Spinal cord (tissue), 10 donors: ENCODE data around the gene TENM3. TPM values are rescaled to one million over a fixed set of nuclear protein-coding genes. Genes with fewer than 3 reads are reported as not detected.
"Not testable (repeated sequence)": the region's sequence is repeated elsewhere in the genome, so short reads cannot be mapped to it uniquely, and the experiment has no call there.

Experiments used
- DNase-seq, 6 donors: peaks; one replicate each; pipeline versions ENCODE4 v3.0.0 to v3.0.0-alpha.2; 2013 to 2015; ENCODE audit warnings: low spot score in 6 of 6, low read depth in 4 of 6
- H3K27ac ChIP-seq: one replicate; pipeline ENCODE4 v1.5.1; 2013; ENCODE audit warnings: low read depth, low read length, control low read depth
- H3K27me3 ChIP-seq: one replicate; pipeline ENCODE4 v1.6.1; 2013; ENCODE audit warnings: low read length; ENCODE audit not compliant: control insufficient read depth, insufficient read depth
- H3K36me3 ChIP-seq: one replicate; pipeline ENCODE4 v1.6.1; 2013; ENCODE audit warnings: low read length; ENCODE audit not compliant: control insufficient read depth, insufficient read depth
- H3K4me1 ChIP-seq: one replicate; pipeline ENCODE4 v1.6.1; 2013; ENCODE audit warnings: low read length; ENCODE audit not compliant: control insufficient read depth, insufficient read depth
- H3K4me3 ChIP-seq: one replicate; pipeline ENCODE4 v1.5.1; 2013; ENCODE audit warnings: low read depth, low read length, control low read depth
- H3K9me3 ChIP-seq: one replicate; pipeline ENCODE4 v1.6.1; 2013; ENCODE audit warnings: low read length; ENCODE audit not compliant: control insufficient read depth, insufficient read depth
- WGBS: methylation state at CpG from one replicate; pipeline ENCODE4 v1.1.5; 2013; ENCODE audit warnings: missing lambda C conversion rate; ENCODE audit not compliant: insufficient coverage; 5-methylcytosine and 5-hydroxymethylcytosine counted together
- long read RNA-seq, 4 donors: transcript quantifications; one replicate each; lab custom pipeline, GENCODE V29; 2026
- polyA plus RNA-seq, 2 donors: library from polyadenylated mRNA; unstranded; fragments of 120-200 nt; gene quantifications; one replicate each; pipeline ENCODE4 v1.2.1, GENCODE V29; 2013; ENCODE audit not compliant: insufficient read length in 2 of 2
- total RNA-seq, 2 donors: library from RNA; depleted of rRNA in 1 of 2; stranded (reverse); fragments of 120-200 nt in 1 of 2; fragments of >200 nt in 1 of 2; gene quantifications; one replicate each; pipeline versions ENCODE4 v1.2.3 to v1.2.4, GENCODE V29; 2013 to 2014
- donor health status: healthy.

Gene TENM3
- total RNA-seq (10 to 100 TPM; 36.2 to 57.5 TPM), polyA plus RNA-seq (10 to 100 TPM; 25.8 to 41.2 TPM)
- long read RNA-seq, donor 1, partial matches to known transcripts = 0 of 2 reads
- long read RNA-seq, donor 1, other reads (novel, unspliced or antisense) = 0 of 2 reads
- long read RNA-seq, donor 2, partial matches to known transcripts = 0 of 2 reads
- long read RNA-seq, donor 2, other reads (novel, unspliced or antisense) = 0 of 2 reads
- long read RNA-seq, donor 3, partial matches to known transcripts = 0 of 3 reads
- long read RNA-seq, donor 3, other reads (novel, unspliced or antisense) = 0 of 3 reads
- long read RNA-seq, donor 4 = 0 reads

- not testable (repeated sequence) for DNase-seq, H3K4me1 ChIP-seq, H3K4me3 ChIP-seq, H3K36me3 ChIP-seq, H3K9me3 ChIP-seq, H3K27ac ChIP-seq, H3K27me3 ChIP-seq
- WGBS = 97% methylated on average over 8 of the region's 8 CpGs
Measured at GRCh38 chr4:182243204-182243603, at the start of gene TENM3. Gene TENM3, plus strand, starts transcription at chr4:182243402. Its CDS starts 80,619 bp downstream, at chr4:182324021.

- peak in 2 of 6 donors; percentile 62 to 75 for DNase-seq
- no peaks in the 10 kb centered on the region for H3K36me3 ChIP-seq
- 44% methylated on average over 8 of the region's 15 CpGs for WGBS
- H3K27me3 ChIP-seq = peaks cover 3% of the 10 kb centered on the region
- H3K9me3 ChIP-seq = no peaks in the 10 kb centered on the region
- H3K27ac ChIP-seq = no peak overlapping the region
- H3K4me1 ChIP-seq = no peaks in the 10 kb centered on the region
- H3K4me3 ChIP-seq = no peak overlapping the region
Measured at GRCh38 chr4:182194091-182194824, 48.9 kb upstream of the TENM3 start.

DNA sequence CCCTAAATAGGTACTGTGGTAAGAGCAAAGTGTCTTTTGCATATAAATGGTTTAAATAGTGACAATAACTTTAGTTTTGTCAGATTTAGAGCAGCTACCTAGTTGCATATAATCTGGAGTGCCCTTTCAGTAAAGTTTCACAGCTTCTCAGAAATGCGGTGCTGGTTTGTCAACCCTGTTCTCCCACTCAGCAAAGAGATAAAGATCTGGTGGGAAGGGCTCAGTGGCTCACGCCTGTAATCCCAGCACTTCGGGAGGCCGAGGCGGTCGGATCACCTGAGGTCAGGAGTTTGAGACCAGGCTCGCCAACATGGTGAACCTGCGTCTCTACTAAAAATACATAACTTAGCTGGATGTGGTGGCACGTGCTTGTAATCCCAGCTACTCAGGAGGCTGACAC, 45.6 kb upstream of the TENM3 start:
- H3K4me1 ChIP-seq = no peaks in the 10 kb centered on the region
- H3K4me3 ChIP-seq = no peak overlapping the region
- no peaks in the 10 kb centered on the region for H3K9me3 ChIP-seq
- H3K36me3 ChIP-seq = no peaks in the 10 kb centered on the region
- H3K27me3 ChIP-seq = no peaks in the 10 kb centered on the region
- WGBS = 95% methylated on average over 8 of the region's 9 CpGs
- DNase-seq = no peak
- H3K27ac ChIP-seq = no peak overlapping the region

DNA sequence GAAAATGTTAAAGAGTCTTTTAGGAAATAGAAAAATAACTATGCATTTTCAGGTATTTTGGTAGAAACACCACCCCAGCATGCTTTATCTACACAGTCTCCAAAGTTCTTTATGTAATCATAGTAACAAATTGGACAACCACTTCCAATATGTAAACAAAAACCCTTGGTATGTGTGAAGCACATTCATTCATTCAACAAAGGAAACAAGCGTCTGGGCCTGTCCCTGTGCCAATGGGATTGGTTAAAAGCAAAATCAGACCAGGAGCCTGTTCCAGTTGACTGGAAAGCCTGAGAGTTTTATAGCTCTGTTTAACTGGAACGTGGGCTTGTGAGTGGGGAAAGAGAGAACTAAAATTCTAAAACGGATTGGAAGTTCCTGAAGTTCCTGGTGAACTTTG, 41.3 kb upstream of the TENM3 start:
- H3K36me3 ChIP-seq = no peaks in the 10 kb centered on the region
- H3K27ac ChIP-seq = no peak overlapping the region
- 50% methylated on average over 1 of the region's 3 CpGs for WGBS
- H3K4me1 ChIP-seq = no peaks in the 10 kb centered on the region
- DNase-seq = no peak
- no peaks in the 10 kb centered on the region for H3K27me3 ChIP-seq
- H3K9me3 ChIP-seq = no peaks in the 10 kb centered on the region
- H3K4me3 ChIP-seq = no peak overlapping the region

DNA sequence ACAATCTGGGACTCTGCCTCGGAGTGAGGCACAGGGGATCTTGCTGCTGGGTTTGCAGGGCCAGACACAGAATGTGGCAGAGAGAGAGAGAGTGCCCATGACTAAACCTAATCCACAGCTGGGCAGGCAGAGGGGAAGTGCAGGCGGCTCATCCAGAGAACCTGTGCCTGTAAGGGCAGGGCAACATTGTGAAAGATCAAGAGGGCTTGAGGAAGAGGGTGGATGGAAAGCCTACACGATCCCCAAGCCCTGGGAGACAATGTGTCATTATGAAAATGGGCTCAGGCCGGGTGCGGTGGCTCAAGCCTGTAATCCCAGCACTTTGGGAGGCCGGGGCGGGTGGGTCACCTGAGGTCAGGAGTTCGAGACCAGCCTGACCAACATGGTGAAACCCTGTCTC, 40.6 kb upstream of the TENM3 start:
- DNase-seq = no peak
- H3K4me1 ChIP-seq = no peaks in the 10 kb centered on the region
- H3K36me3 ChIP-seq = no peaks in the 10 kb centered on the region
- no peak overlapping the region for H3K4me3 ChIP-seq
- no peaks in the 10 kb centered on the region for H3K9me3 ChIP-seq
- H3K27me3 ChIP-seq = no peaks in the 10 kb centered on the region
- WGBS = 96% methylated on average over 2 of the region's 8 CpGs
- no peak overlapping the region for H3K27ac ChIP-seq

DNA sequence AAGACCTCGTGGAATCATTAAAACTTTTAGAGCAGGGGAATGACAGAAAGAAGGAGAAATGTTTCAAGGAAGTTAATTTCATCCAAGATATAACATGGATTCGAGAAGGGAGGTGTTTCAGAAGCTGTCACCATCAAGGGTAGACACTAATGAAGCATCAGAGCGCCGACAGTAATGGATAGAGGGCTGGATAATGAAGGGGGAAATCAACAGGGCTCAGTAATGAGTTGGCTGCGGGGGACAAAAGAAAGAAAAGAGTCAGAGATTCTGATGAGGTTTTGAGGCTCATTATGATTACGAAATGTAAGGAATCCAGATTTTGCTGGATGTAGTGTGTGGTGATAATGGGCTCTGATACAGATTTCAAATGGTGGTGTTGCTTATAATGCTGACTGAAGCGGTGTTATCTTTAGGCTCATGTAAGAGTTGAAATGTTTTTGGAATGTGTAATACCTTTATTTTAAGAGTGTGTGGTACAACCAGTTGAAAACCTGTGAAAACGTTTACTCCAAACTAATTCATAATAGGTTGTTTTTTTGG, 39.3 kb upstream of the TENM3 start:
- Histone ChIP-seq H3K4me3 (no peak overlapping the region), H3K4me1 (no peaks in the 10 kb centered on the region), H3K36me3 (no peaks in the 10 kb centered on the region), H3K9me3 (no peaks in the 10 kb centered on the region), H3K27me3 (no peaks in the 10 kb centered on the region), H3K27ac (no peak overlapping the region)
- no peak for DNase-seq
- 99% methylated on average over 7 of the region's 8 CpGs for WGBS

DNA sequence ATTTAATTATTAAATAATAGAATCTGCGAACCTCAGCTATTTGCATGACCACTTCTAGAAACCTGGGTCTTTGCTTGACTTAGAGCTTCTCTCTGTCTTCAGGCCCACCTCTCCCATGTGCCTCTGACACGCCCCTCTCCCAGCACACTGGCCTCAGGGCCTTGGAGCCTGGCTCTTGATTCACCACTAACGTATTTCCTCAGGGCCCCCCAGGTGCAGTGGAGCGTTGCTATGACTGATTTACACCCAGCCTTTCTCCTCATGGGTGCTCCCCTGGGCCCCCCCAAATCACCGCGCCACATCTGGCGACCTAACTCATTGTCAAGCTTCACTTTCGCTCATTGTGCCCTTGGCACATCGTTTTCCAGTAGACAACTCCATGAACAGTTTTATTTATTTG, 37.9 kb upstream of the TENM3 start:
- no peaks in the 10 kb centered on the region for H3K36me3 ChIP-seq
- peak in 1 of 6 donors; percentile 82 for DNase-seq
- WGBS = 77% methylated on average over 6 of the region's 9 CpGs
- no peak overlapping the region for H3K27ac ChIP-seq
- no peaks in the 10 kb centered on the region for H3K27me3 ChIP-seq
- no peaks in the 10 kb centered on the region for H3K9me3 ChIP-seq
- H3K4me3 ChIP-seq = no peak overlapping the region
- H3K4me1 ChIP-seq = no peaks in the 10 kb centered on the region

- DNase-seq = no peak
- H3K27me3 ChIP-seq = no peaks in the 10 kb centered on the region
- WGBS = 86% methylated on average over 1 of the region's 5 CpGs
- no peaks in the 10 kb centered on the region for H3K9me3 ChIP-seq
- no peak overlapping the region for H3K27ac ChIP-seq
- H3K4me1 ChIP-seq = no peaks in the 10 kb centered on the region
- no peaks in the 10 kb centered on the region for H3K36me3 ChIP-seq
- H3K4me3 ChIP-seq = no peak overlapping the region
Measured at GRCh38 chr4:182206266-182206665, 36.9 kb upstream of the TENM3 start.

DNA sequence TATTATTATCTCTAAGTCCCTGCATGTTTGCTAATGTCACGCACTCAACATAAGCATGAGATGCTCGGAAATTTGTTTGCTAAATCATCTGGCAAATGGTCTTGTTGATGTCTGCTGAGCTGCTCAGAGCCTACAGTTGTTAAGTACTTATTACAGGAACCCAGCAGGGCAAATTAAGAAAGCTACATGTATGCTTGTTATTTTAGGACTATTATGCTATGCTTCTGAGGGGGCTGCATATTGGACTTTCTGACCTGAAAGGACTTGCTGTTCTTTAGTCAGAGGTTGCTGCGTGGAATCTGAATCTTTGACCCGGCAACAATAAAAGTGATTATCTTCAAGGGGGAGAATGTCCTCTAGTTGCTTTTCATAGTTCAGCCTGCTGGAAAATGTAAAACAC, 36.3 kb upstream of the TENM3 start:
- H3K36me3 ChIP-seq = no peaks in the 10 kb centered on the region
- no peaks in the 10 kb centered on the region for H3K27me3 ChIP-seq
- 39% methylated on average over 2 of the region's 4 CpGs for WGBS
- H3K27ac ChIP-seq = no peak overlapping the region
- DNase-seq = peak in 3 of 6 donors; percentile 14 to 95 (median 46)
- H3K9me3 ChIP-seq = no peaks in the 10 kb centered on the region
- H3K4me1 ChIP-seq = no peaks in the 10 kb centered on the region
- H3K4me3 ChIP-seq = no peak overlapping the region
